Choroid plexus epithelial cell (primary cell): ENCODE data around the gene COL20A1.

Experiments
- DNase-seq: peaks from one replicate; pipeline ENCODE4 v3.0.0-alpha.2; 2010; ENCODE audit warnings: low read depth
- H3K4me3 ChIP-seq: 2 replicates; pipeline ENCODE4 v1.5.1; 2011; ENCODE audit warnings: low read depth, mild to moderate bottlenecking, control low read depth, low read length, moderate library complexity
- CTCF ChIP-seq: conservative IDR thresholded peaks from 2 replicates; pipeline ENCODE4 v1.5.1; 2011; ENCODE audit warnings: low read depth, mild to moderate bottlenecking, control low read depth, inconsistent platforms, low read length, moderate library complexity

Gene COL20A1

GRCh38 chr20:63319164-63320040 is 26.4 kb downstream of the COL20A1 start:
- no peak for DNase-seq
- no peak for TF ChIP-seq CTCF

GRCh38 chr20:63320041-63320511 is 27.1 kb downstream of the COL20A1 start:
- TF ChIP-seq CTCF: no peak

More at GRCh38 chr20:63319164-63320040, 26.4 kb downstream of the COL20A1 start:
- no peak overlapping the region for H3K4me3 ChIP-seq

GRCh38 chr20:63320616-63321147 is 27.7 kb downstream of the COL20A1 start:
- no peak for DNase-seq
- TF ChIP-seq CTCF: no peak
- no peak overlapping the region for H3K4me3 ChIP-seq

More at GRCh38 chr20:63320041-63320511, 27.1 kb downstream of the COL20A1 start:
- DNase-seq: no peak
- no peak overlapping the region for H3K4me3 ChIP-seq

GRCh38 chr20:63321148-63321831 is 28.3 kb downstream of the COL20A1 start:
- DNase-seq: peak; percentile 5
- TF ChIP-seq CTCF: no peak
- H3K4me3 ChIP-seq: no peak overlapping the region

- DNase-seq: no peak
- no peak for TF ChIP-seq CTCF
- H3K4me3 ChIP-seq: no peak overlapping the region
Measured at GRCh38 chr20:63322146-63322932, 29.4 kb downstream of the COL20A1 start.

- H3K4me3 ChIP-seq: no peak overlapping the region
- no peak for DNase-seq
- no peak for TF ChIP-seq CTCF
Measured at GRCh38 chr20:63322933-63323273, 29.9 kb downstream of the COL20A1 start.
